Fibroblast of the aortic adventitia (primary cell): ENCODE data around the gene WDR47. TPM values are rescaled to one million over a fixed set of nuclear protein-coding genes. Genes with fewer than 3 reads are reported as not detected.

Source experiments
- DNase-seq: peaks from one replicate; pipeline ENCODE4 v3.0.0-alpha.2; 2010; ENCODE audit warnings: low read depth
- H3K4me3 ChIP-seq: 2 replicates; pipeline ENCODE4 v1.5.1; 2011; ENCODE audit warnings: low read depth, mild to moderate bottlenecking, control low read depth, low read length, moderate library complexity
- total RNA-seq: library from RNA; depleted of rRNA; stranded (reverse); fragments of >200 nt; gene quantifications from 2 replicates; pipeline ENCODE4 v1.2.3, GENCODE V29; 2012; ENCODE audit warnings: low replicate concordance
- TF ChIP-seq, protein P1 (sequence below): IDR thresholded peaks from 2 replicates; pipeline ENCODE4 v1.5.1; 2011; ENCODE audit warnings: mild to moderate bottlenecking, low read length, control low read depth, inconsistent platforms; ENCODE audit not compliant: insufficient read depth

WDR47 gene
- total RNA-seq, 1 donor = 22.1 TPM

DNA sequence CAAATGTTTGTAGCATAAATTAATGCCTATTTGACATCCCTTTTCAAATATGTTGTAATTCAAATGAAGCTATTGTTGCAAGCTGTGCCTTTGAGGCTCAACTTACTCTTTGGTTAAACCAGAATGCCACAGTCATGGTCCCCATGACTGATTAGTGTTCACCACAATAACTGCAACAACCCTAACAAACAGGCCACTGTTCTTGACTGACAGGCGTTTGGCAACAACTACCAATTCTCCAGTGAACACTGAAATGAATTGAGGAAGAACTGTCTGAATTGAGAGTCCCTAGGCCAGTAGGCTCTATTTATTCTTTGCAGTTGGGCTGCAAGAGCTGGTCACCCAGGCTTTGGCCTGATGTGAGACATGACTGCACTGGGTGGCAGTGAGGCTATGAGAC, 42.0 kb upstream of the WDR47 start:
- H3K4me3 ChIP-seq = no peak overlapping the region
- DNase-seq = no peak
- TF ChIP-seq, protein P1, sequence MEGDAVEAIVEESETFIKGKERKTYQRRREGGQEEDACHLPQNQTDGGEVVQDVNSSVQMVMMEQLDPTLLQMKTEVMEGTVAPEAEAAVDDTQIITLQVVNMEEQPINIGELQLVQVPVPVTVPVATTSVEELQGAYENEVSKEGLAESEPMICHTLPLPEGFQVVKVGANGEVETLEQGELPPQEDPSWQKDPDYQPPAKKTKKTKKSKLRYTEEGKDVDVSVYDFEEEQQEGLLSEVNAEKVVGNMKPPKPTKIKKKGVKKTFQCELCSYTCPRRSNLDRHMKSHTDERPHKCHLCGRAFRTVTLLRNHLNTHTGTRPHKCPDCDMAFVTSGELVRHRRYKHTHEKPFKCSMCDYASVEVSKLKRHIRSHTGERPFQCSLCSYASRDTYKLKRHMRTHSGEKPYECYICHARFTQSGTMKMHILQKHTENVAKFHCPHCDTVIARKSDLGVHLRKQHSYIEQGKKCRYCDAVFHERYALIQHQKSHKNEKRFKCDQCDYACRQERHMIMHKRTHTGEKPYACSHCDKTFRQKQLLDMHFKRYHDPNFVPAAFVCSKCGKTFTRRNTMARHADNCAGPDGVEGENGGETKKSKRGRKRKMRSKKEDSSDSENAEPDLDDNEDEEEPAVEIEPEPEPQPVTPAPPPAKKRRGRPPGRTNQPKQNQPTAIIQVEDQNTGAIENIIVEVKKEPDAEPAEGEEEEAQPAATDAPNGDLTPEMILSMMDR = no peak

DNA sequence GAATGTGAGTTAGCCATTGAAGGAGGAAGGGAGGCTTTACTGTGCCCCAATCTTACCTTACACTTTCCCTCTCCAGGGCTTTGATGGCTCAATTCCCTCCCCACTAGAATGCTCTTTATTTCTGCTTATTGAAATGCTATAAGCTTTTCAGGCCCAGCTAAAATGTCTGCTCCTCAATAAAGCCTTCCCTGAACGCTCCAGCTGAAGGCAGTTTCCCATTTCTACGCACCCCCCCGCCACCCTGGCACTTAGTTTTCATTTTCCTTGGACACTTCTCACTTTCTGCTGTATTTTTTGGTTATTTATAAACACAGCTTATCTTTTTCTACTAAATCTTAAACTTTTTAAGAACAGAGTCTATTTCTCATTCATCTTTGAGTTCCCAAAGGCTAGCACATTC, 41.6 kb upstream of the WDR47 start:
- no peak for DNase-seq
- TF ChIP-seq, protein P1 = no peak
- H3K4me3 ChIP-seq = no peak overlapping the region

DNA sequence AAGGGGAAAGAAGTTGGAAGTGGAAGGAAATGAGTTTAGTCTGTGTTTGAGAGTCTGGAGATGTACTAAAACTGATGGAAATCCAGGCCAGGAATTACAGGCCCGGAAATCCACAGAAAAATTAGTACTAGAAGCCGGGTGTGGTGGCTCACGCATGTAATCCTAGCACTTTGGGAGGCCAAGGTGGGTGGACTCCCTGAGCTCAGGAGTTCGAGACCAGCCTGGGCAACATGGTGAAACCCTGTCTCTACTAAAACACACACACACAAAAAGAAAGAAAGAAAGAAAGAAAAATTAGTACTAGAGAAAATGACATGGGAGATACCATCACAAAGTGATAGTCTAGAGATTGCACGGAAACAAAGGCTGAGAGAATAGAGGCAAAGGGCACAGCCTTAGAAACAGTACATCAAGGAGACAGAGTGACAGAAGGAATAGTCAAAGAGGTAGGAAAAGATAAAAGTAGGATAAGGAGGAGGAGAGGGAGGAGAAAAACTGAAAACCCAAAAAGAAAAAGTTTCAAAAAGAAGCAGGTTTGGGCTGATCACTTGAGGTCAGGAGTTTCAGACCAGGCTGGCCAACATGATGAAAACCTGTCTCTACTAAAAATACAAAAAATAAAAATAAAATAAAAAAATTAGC, 38.7 kb upstream of the WDR47 start:
- TF ChIP-seq, protein P1 = no peak
- H3K4me3 ChIP-seq = no peak overlapping the region
- no peak for DNase-seq

DNA sequence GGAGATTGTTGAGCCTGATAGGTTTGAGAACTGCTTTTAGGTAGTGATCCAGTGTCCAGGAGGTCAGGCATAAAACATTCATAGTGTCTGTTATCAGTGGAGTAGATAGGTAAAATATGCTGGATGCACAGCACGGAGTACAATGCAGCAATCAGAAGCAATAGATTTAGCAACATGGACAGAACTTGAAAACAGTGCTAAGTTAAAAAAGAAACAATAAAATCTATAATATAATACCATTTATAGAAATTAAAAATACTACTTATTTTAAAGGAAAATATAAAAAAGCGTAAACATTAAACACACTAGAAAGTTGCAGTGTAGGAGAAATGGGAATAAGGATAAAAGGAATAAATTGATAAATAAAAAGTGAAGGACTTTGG, 37.3 kb upstream of the WDR47 start:
- TF ChIP-seq, protein P1 = no peak
- DNase-seq = no peak
- H3K4me3 ChIP-seq = no peak overlapping the region

DNA sequence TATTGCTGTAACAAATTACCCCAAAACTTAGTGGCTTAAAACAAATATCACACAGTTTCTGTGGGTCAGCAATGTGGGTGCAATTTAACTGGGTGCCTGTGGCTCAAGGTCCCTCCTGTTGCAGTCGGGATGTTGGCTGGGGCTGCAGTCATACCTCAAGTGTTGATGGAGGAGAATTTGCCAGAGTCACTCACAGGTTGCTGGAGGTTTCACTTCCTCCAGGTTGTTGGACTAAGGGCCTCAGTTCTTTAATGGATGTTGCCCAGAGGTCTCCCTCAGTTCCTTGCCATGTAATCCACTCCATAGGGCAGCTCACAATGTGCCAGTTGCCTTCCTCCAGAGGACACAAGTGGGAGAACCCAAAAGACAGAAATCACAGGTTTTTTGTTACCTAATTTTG, 36.4 kb upstream of the WDR47 start:
- no peak for DNase-seq
- no peak overlapping the region for H3K4me3 ChIP-seq
- TF ChIP-seq, protein P1 = no peak

DNA sequence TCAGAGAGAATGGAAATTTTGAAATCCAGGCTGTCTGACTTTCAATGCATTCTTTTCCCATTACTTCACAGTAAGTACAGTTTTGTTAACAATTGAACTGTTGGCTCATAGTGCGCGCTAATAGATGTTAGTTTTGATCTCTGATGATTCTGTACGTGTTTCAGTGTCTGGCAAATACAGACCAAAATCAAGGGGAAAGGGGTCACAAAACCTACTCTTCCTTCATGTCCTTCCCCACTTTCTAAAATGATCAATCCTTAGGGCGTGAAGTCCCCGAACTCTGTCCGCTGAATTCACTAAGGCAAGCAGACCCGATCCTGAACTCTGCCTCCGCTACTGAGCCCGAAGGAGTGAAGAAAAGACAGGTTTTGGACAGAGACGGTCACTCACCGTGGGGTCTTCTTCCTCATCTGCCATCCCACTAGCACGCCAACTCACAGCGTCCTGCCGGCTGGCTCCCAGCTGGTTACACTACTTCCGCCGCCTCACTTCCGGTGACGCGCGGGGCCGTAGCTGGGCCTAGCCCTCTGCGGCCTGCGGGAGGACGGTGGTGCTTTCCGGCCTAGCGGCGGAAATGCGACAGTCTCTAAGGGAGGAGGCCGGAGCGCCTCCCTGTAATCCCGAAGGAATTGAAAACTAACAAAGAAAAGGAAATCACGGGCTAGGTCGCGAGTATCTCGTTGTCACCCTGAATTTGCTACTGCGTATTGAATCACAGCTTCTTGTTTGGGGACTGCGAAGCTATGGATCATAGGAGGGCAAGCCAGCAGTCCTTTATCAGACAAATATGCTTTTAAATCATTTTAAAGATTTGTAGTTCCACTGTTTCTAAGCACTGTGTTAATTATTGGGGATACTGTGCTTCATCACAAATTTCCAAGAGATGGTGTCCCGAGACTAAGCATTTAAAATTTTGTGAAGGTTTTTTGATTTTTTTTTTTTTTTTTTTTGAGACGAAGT, 33.9 kb upstream of the WDR47 start, which contains the start of gene TAF13:
Gene TAF13 (minus strand): TSS at position 473 of the 960 bp plus-strand sequence. CDS start 56 bp downstream, at position 417.
- TF ChIP-seq, protein P1 = peak; percentile 41
- peak; percentile 96 for DNase-seq

More for the DNA sequence above, 33.9 kb upstream of the WDR47 start, which contains the start of gene TAF13:
- H3K4me3 ChIP-seq = peak within 1 kb of the TSS; percentile 97
